IMR-90 (cell line): ENCODE data around the gene PDS5B. TPM values are rescaled to one million over a fixed set of nuclear protein-coding genes. Genes with fewer than 3 reads are reported as not detected.

Experiments
- ATAC-seq: fragments of 200-7000 bp; cut with Tn5 transposase; 2 replicates; pipeline ENCODE4 v1.9.1; 2020; ENCODE audit warnings: low read depth, mild to moderate bottlenecking, moderate library complexity
- BruUV-seq: library from RNA; stranded (reverse); fragments of 400-500 nt; replicated peaks from 2 replicates; lab custom pipeline; 2021; lab: Mats Ljungman, UMichigan
- CTCF ChIA-PET: fragments of 300-600 bp; formaldehyde crosslinking; extraction: SDS; loops from one replicate; lab custom pipeline; 2021; ENCODE audit warnings: antibody characterized with exemption; lab: Yijun Ruan, JAX
- POLR2A ChIA-PET: fragments of 300-600 bp; sonication (Branson Sonifier 250); formaldehyde crosslinking; loops from one replicate; lab custom pipeline; 2022; ENCODE audit warnings: antibody characterized with exemption; ENCODE audit not compliant: unreplicated experiment; lab: Charles Lee
- DNase-seq: peaks from one replicate; pipeline ENCODE4 v3.0.0; 2013
- H2AFZ ChIP-seq: replicated peaks from 2 replicates; pipeline ENCODE3; 2013; ENCODE audit warnings: low read length, mild to moderate bottlenecking; ENCODE audit not compliant: poor library complexity
- H2AK5ac ChIP-seq: 2 replicates; pipeline ENCODE4 v1.6.1; 2013; ENCODE audit warnings: low read depth, low read length, inconsistent platforms
- H2AK9ac ChIP-seq: replicated peaks from 2 replicates; pipeline ENCODE3; 2013; ENCODE audit warnings: mild to moderate bottlenecking, low read depth, low read length, moderate library complexity; ENCODE audit not compliant: poor library complexity
- H2BK120ac ChIP-seq: 2 replicates; pipeline ENCODE4 v1.6.1; 2013; ENCODE audit warnings: low read depth, low read length, inconsistent platforms
- H2BK15ac ChIP-seq: 3 replicates; pipeline ENCODE4 v1.6.1; 2013; ENCODE audit warnings: low read depth, low read length, inconsistent platforms
- H2BK20ac ChIP-seq: 2 replicates; pipeline ENCODE4 v1.6.1; 2013; ENCODE audit warnings: low read depth, mild to moderate bottlenecking, inconsistent platforms, low read length, moderate library complexity
- H2BK5ac ChIP-seq: 2 replicates; pipeline ENCODE4 v1.6.1; 2013; ENCODE audit warnings: mild to moderate bottlenecking, low read depth, low read length, inconsistent platforms; ENCODE audit not compliant: poor library complexity, severe bottlenecking
- H3K14ac ChIP-seq: replicated peaks from 2 replicates; pipeline ENCODE4 v1.6.1; 2013; ENCODE audit warnings: low read depth, low read length, inconsistent platforms
- H3K18ac ChIP-seq: 2 replicates; pipeline ENCODE4 v1.6.1; 2013; ENCODE audit warnings: low read depth, low read length, control low read depth
- H3K23ac ChIP-seq: 2 replicates; pipeline ENCODE4 v1.6.1; 2013; ENCODE audit warnings: low read depth, low read length, inconsistent platforms
- H3K27ac ChIP-seq: 2 replicates; pipeline ENCODE4 v1.5.1; 2013; ENCODE audit warnings: mild to moderate bottlenecking, control low read depth, low read length; ENCODE audit not compliant: insufficient read depth
- H3K27me3 ChIP-seq: 2 replicates; pipeline ENCODE4 v1.6.1; 2013; ENCODE audit warnings: low read length; ENCODE audit not compliant: control insufficient read depth, insufficient read depth
- H3K36me3 ChIP-seq: 2 replicates; pipeline ENCODE4 v1.6.1; 2013; ENCODE audit warnings: low read length, mixed read lengths; ENCODE audit not compliant: control insufficient read depth, insufficient read depth
- H3K4ac ChIP-seq: 2 replicates; pipeline ENCODE4 v1.6.1; 2013; ENCODE audit warnings: low read depth, low read length, inconsistent platforms
- H3K4me1 ChIP-seq: 2 replicates; pipeline ENCODE4 v1.6.1; 2013; ENCODE audit warnings: low read length, mixed read lengths; ENCODE audit not compliant: control insufficient read depth, insufficient read depth
- H3K4me2 ChIP-seq: 2 replicates; pipeline ENCODE4 v1.6.1; 2013; ENCODE audit warnings: low read depth, mild to moderate bottlenecking, control low read depth, low read length, moderate library complexity
- H3K4me3 ChIP-seq: 2 replicates; pipeline ENCODE4 v1.5.1; 2013; ENCODE audit warnings: low read depth, mild to moderate bottlenecking, control low read depth, low read length, moderate library complexity; ENCODE audit not compliant: insufficient read depth
- H3K56ac ChIP-seq: 2 replicates; pipeline ENCODE4 v1.6.1; 2013; ENCODE audit warnings: low read length, inconsistent platforms; ENCODE audit not compliant: insufficient read depth; ENCODE audit errors: extremely low read depth
- H3K79me1 ChIP-seq, 2 experiments: 2 replicates each; pipeline ENCODE4 v1.6.1; 2013; ENCODE audit warnings: low read length in 2 of 2, inconsistent platforms in 1 of 2, low read depth in 1 of 2
- H3K9ac ChIP-seq: 2 replicates; pipeline ENCODE4 v1.6.1; 2013; ENCODE audit warnings: low read depth, low read length, control low read depth
- H3K9me1 ChIP-seq: 2 replicates; pipeline ENCODE4 v1.6.1; 2013; ENCODE audit warnings: low read length, inconsistent platforms; ENCODE audit not compliant: insufficient read depth
- H3K9me3 ChIP-seq: 2 replicates; pipeline ENCODE4 v1.6.1; 2013; ENCODE audit warnings: low read length; ENCODE audit not compliant: control insufficient read depth, insufficient read depth
- H4K20me1 ChIP-seq: 2 replicates; pipeline ENCODE4 v1.6.1; 2013; ENCODE audit warnings: low read length, inconsistent platforms; ENCODE audit not compliant: insufficient read depth
- H4K5ac ChIP-seq: 2 replicates; pipeline ENCODE4 v1.6.1; 2013; ENCODE audit warnings: mild to moderate bottlenecking, low read depth, low read length, control low read depth
- H4K8ac ChIP-seq, 2 experiments: 2 replicates each; pipeline ENCODE4 v1.6.1; 2013; ENCODE audit warnings: low read depth in 2 of 2, low read length in 2 of 2, control low read depth in 1 of 2, inconsistent platforms in 1 of 2
- H4K91ac ChIP-seq: 2 replicates; pipeline ENCODE4 v1.6.1; 2013; ENCODE audit warnings: low read depth, low read length, inconsistent platforms; ENCODE audit not compliant: insufficient read depth
- BHLHE40 ChIP-seq: fragments of 150-350 bp; IDR thresholded peaks from 2 replicates; pipeline ENCODE4 v1.6.1; 2016; ENCODE audit warnings: mild to moderate bottlenecking, low read depth, low read length
- CTCF ChIP-seq: conservative IDR thresholded peaks from 2 replicates; pipeline ENCODE4 v1.5.1; 2012; ENCODE audit warnings: mild to moderate bottlenecking, low read depth, low read length, improper control_type of control experiment
- ELK1 ChIP-seq: fragments of 150-350 bp; IDR thresholded peaks from 2 replicates; pipeline ENCODE4 v1.6.1; 2016; ENCODE audit warnings: low read depth, mild to moderate bottlenecking, low read length, moderate library complexity, borderline replicate concordance
- FOS ChIP-seq: fragments of 150-350 bp; IDR thresholded peaks from 2 replicates; pipeline ENCODE4 v1.6.1; 2016; ENCODE audit warnings: low read depth, low read length
- MAFK ChIP-seq: IDR thresholded peaks from 2 replicates; pipeline ENCODE4 v1.6.1; 2012; ENCODE audit warnings: low read depth, low read length, improper control_type of control experiment
- MXI1 ChIP-seq: IDR thresholded peaks from 2 replicates; pipeline ENCODE4 v1.6.1; 2012; ENCODE audit warnings: low read depth, mild to moderate bottlenecking, low read length, moderate library complexity, borderline replicate concordance
- POLR2A ChIP-seq: IDR thresholded peaks from 2 replicates; pipeline ENCODE4 v1.6.1; 2012; ENCODE audit warnings: mild to moderate bottlenecking, low read depth, low read length
- RAD21 ChIP-seq: IDR thresholded peaks from 2 replicates; pipeline ENCODE4 v1.6.1; 2012; ENCODE audit warnings: low read length, improper control_type of control experiment
- SMC3 ChIP-seq: fragments of 150-350 bp; IDR thresholded peaks from 2 replicates; pipeline ENCODE4 v1.6.1; 2016; ENCODE audit warnings: low read depth, mild to moderate bottlenecking, antibody characterized with exemption, low read length, moderate library complexity
- USF2 ChIP-seq: fragments of 150-350 bp; IDR thresholded peaks from 2 replicates; pipeline ENCODE4 v1.6.1; 2017; ENCODE audit warnings: mild to moderate bottlenecking, antibody characterized with exemption, low read length, low read depth
- WGBS, 2 experiments: methylation state at CpG; one replicate each; pipeline versions ENCODE4 v1.1.5 to v1.1.7; 2013; ENCODE audit warnings: missing lambda C conversion rate in 2 of 2; ENCODE audit not compliant: insufficient read length in 1 of 2; ENCODE audit errors: extremely low coverage in 2 of 2; 5-methylcytosine and 5-hydroxymethylcytosine counted together
- dilution Hi-C: fragments of 300-500 bp; cut with HindIII; formaldehyde crosslinking; loops from one replicate; pipeline ENCODE4 v1.14.3; 2018; ENCODE audit warnings: low sequenced_read_pairs; ENCODE audit not compliant: unreplicated experiment
- in situ Hi-C: fragments of 300-500 bp; cut with MboI; formaldehyde crosslinking; loops from 3 replicates; pipeline ENCODE4 v1.14.3; 2019; ENCODE audit warnings: low sequenced_read_pairs, inconsistent platforms, mixed read lengths
- intact Hi-C: fragments of 100-400 bp; cut with micrococcal nuclease; formaldehyde crosslinking; loops from 2 replicates; pipeline ENCODE4 v1.10.0; 2022
- polyA plus RNA-seq, 3 experiments: library from polyadenylated mRNA; depleted of rRNA; stranded (reverse); fragments of >200 nt; gene quantifications; 2 replicates each; pipeline ENCODE4 v1.2.3, GENCODE V29; 2012; ENCODE audit warnings: low replicate concordance in 1 of 3
- total RNA-seq: library from RNA; depleted of rRNA; stranded (reverse); fragments of >200 nt; gene quantifications from 2 replicates; pipeline ENCODE4 v1.2.3, GENCODE V29; 2012

The PDS5B gene
- total and polyA plus RNA-seq, 2 of the 4 experiments (the other 2 are of a cell fraction) = 6.2 to 20.1 TPM

GRCh38 chr13:32627793-32628192, 41.5 kb downstream of the PDS5B start:
- Histone ChIP-seq H2BK5ac (no peak overlapping the region), H3K56ac (no peak overlapping the region), H3K9me1 (peaks cover 9% of the 10 kb centered on the region), H3K36me3 (no peaks in the 10 kb centered on the region), H4K20me1 (peaks cover 33% of the 10 kb centered on the region), H3K79me1 (peaks cover 29 to 60% of the 10 kb centered on the region in 2 experiments), H3K14ac (no peak overlapping the region), H3K27me3 (no peaks in the 10 kb centered on the region), H4K5ac (no peak overlapping the region), H2AK9ac (no peak overlapping the region), H3K4ac (no peak overlapping the region), H3K9ac (no peak overlapping the region), H3K18ac (no peak overlapping the region), H3K27ac (no peak overlapping the region), H2AK5ac (no peak overlapping the region), H2BK120ac (no peak overlapping the region), H2AFZ (no peak overlapping the region), H3K23ac (no peak overlapping the region), H3K9me3 (peaks cover 2% of the 10 kb centered on the region; the same call in 1 of the 2 replicates), H3K4me1 (peaks cover 4% of the 10 kb centered on the region), H4K91ac (no peak overlapping the region), H2BK20ac (no peak overlapping the region), H3K4me2 (no peak overlapping the region), H3K4me3 (no peak overlapping the region), H4K8ac (no peak overlapping the region), H2BK15ac (no peak overlapping the region)
- in situ Hi-C loops (no loop called here), intact Hi-C loops (no loop called here), dilution Hi-C loops (no loop called here)
- DNase-seq = no peak
- ATAC-seq = no peak
- BruUV-seq = no TSS peak
- ChIA-PET CTCF (no interaction called here), POLR2A (no interaction called here)
- TF ChIP-seq MAFK (no peak), RAD21 (no peak), USF2 (no peak), POLR2A (no peak), BHLHE40 (no peak), FOS (no peak), CTCF (no peak), SMC3 (no peak), MXI1 (no peak), ELK1 (no peak)
- WGBS, 2 experiments = no CpG with 5 or more reads among the region's 1 CpG
